Skeletal muscle cell (primary cell): ENCODE measurements around the gene CFAP74.

Source experiments
- DNase-seq: peaks from one replicate; pipeline ENCODE4 v3.0.0-alpha.2; 2010; ENCODE audit warnings: low read depth
- H3K4me3 ChIP-seq: 2 replicates; pipeline ENCODE4 v1.5.1; 2011; ENCODE audit warnings: low read depth, mild to moderate bottlenecking, control low read depth, low read length, moderate library complexity

The CFAP74 gene

GRCh38 chr1:1975535-1975934, 28.1 kb downstream of the CFAP74 start:
- H3K4me3 ChIP-seq = no peak overlapping the region
- DNase-seq = no peak

GRCh38 chr1:1974834-1975233, 28.8 kb downstream of the CFAP74 start:
- no peak for DNase-seq
- H3K4me3 ChIP-seq = no peak overlapping the region

GRCh38 chr1:1973716-1974642, 29.6 kb downstream of the CFAP74 start:
- no peak overlapping the region for H3K4me3 ChIP-seq
- no peak for DNase-seq

GRCh38 chr1:1972976-1973715, 30.4 kb downstream of the CFAP74 start:
- H3K4me3 ChIP-seq = no peak overlapping the region
- no peak for DNase-seq

GRCh38 chr1:1971688-1972087, 31.9 kb downstream of the CFAP74 start:
- H3K4me3 ChIP-seq = no peak overlapping the region
- no peak for DNase-seq

- no peak for DNase-seq
These were observed 32.6 kb downstream of the CFAP74 start for GRCh38 chr1:1971017-1971416.

GRCh38 chr1:1969953-1970716, 33.5 kb downstream of the CFAP74 start:
- DNase-seq = no peak
- no peak overlapping the region for H3K4me3 ChIP-seq

More at GRCh38 chr1:1971017-1971416, 32.6 kb downstream of the CFAP74 start:
- no peak overlapping the region for H3K4me3 ChIP-seq

GRCh38 chr1:1969505-1969900, 34.1 kb downstream of the CFAP74 start:
- H3K4me3 ChIP-seq = no peak overlapping the region
- no peak for DNase-seq

GRCh38 chr1:1968767-1969504, 34.6 kb downstream of the CFAP74 start:
- DNase-seq = no peak
- H3K4me3 ChIP-seq = no peak overlapping the region

GRCh38 chr1:1967879-1968278, 35.7 kb downstream of the CFAP74 start:
- DNase-seq = no peak

GRCh38 chr1:1967151-1967550, 36.4 kb downstream of the CFAP74 start:
- H3K4me3 ChIP-seq = no peak overlapping the region
- DNase-seq = no peak

More at GRCh38 chr1:1967879-1968278, 35.7 kb downstream of the CFAP74 start:
- H3K4me3 ChIP-seq = no peak overlapping the region

- no peak overlapping the region for H3K4me3 ChIP-seq
- DNase-seq = no peak
These were observed 37.4 kb downstream of the CFAP74 start for GRCh38 chr1:1966071-1966740.

- no peak overlapping the region for H3K4me3 ChIP-seq
- no peak for DNase-seq
These were observed 38.0 kb downstream of the CFAP74 start for GRCh38 chr1:1965546-1965945.

GRCh38 chr1:1964811-1965210, 38.8 kb downstream of the CFAP74 start:
- no peak for DNase-seq
- no peak overlapping the region for H3K4me3 ChIP-seq

- H3K4me3 ChIP-seq = no peak overlapping the region
- no peak for DNase-seq
These were observed 40.0 kb downstream of the CFAP74 start for GRCh38 chr1:1963570-1963969.

GRCh38 chr1:1962752-1963151, 40.8 kb downstream of the CFAP74 start:
- H3K4me3 ChIP-seq = no peak overlapping the region
- DNase-seq = no peak

- DNase-seq = no peak
- H3K4me3 ChIP-seq = no peak overlapping the region
These were observed 42.9 kb downstream of the CFAP74 start for GRCh38 chr1:1960480-1961196.

- DNase-seq = peak; percentile 19
These were observed 43.6 kb downstream of the CFAP74 start for GRCh38 chr1:1959840-1960479.

More at GRCh38 chr1:1959840-1960479, 43.6 kb downstream of the CFAP74 start:
- no peak overlapping the region for H3K4me3 ChIP-seq
